Measurements from ENCODE around the gene RNPC3.

DNA sequence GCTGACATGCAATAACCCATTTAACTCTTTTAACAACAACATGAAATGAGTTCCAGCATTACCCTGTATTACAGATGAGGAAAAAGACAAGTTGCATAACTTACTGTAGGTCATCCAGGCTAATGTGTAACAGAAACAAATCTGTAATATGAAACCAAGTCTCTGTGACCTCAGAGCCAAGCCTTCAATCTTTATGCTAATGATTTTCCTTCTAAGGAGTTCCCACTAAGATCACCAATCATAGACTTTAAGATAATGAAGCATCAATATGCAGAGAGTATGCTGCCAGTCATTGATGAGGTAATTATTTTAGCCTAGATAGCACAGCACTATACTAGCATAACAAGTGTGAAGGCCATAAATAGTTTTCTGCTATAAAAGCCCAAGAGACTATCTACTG lies 35.6 kb upstream of the RNPC3 start:
- TF ChIP-seq EZH2phosphoT487 (IDR thresholded peaks at IDR 0.05; ENCODE audit: insufficient read depth, low read depth) (no peak), EZH2 (IDR thresholded peaks at IDR 0.05; ENCODE audit: insufficient read depth, poor library complexity, severe bottlenecking) (no peak)

All from GM23248 (cell line).